Peyer's patch (tissue), 4 donors: ENCODE measurements around the gene LIPG. TPM values are rescaled to one million over a fixed set of nuclear protein-coding genes. Genes with fewer than 3 reads are reported as not detected.

Source experiments
- DNase-seq, 3 donors: peaks; one replicate each; pipeline ENCODE4 v3.0.0-alpha.2; 2017 to 2019
- H3K27ac ChIP-seq, 4 donors: fragments of 200-600 bp; sonication (generic); one replicate each; pipeline ENCODE4 v1.5.1; 2016 to 2019
- H3K27me3 ChIP-seq, 2 donors: fragments of 200-600 bp; sonication (generic); one replicate each; pipeline ENCODE4 v1.5.1; 2019
- H3K36me3 ChIP-seq, 3 donors: fragments of 200-600 bp; sonication (generic); one replicate each; pipeline ENCODE4 v1.5.1; 2016 to 2019
- H3K4me1 ChIP-seq, 4 donors: fragments of 200-600 bp; sonication (generic); one replicate each; pipeline ENCODE4 v1.5.1; 2016 to 2019
- H3K4me3 ChIP-seq, 4 donors: fragments of 200-600 bp; sonication (generic); 1 replicate in 3 of 4; 2 replicates in 1 of 4; pipeline ENCODE4 v1.5.1; 2016 to 2019; ENCODE audit warnings: mild to moderate bottlenecking in 1 of 4
- H3K9me3 ChIP-seq, 4 donors: fragments of 200-600 bp; sonication (generic); one replicate each; pipeline ENCODE4 v1.5.1; 2016 to 2019; ENCODE audit warnings: mild to moderate bottlenecking in 1 of 4
- CTCF ChIP-seq, 6 experiments: fragments of 450-650 bp in 4 of 6; fragments of 200-600 bp in 2 of 6; sonication (generic) in 1 of 6; IDR thresholded peaks; one replicate each; pipeline ENCODE4 v1.5.1; 2017 to 2019; ENCODE audit warnings: antibody characterized with exemption in 6 of 6, mild to moderate bottlenecking in 3 of 6, moderate library complexity in 1 of 6
- POLR2A ChIP-seq, 2 donors: fragments of 450-650 bp; IDR thresholded peaks; one replicate each; pipeline ENCODE4 v1.5.1; 2017; ENCODE audit warnings: antibody characterized with exemption in 2 of 2, mild to moderate bottlenecking in 2 of 2, moderate library complexity in 2 of 2
- total RNA-seq, 4 donors: library from RNA; depleted of rRNA; stranded (reverse); fragments of >200 nt; gene quantifications; one replicate each; pipeline ENCODE4 v1.1.0, GENCODE V29; 2016

The LIPG gene
- total RNA-seq, 4 donors from 2014 or later: 19.3 to 63.5 (median 35.7) TPM

GRCh38 chr18:49646873-49647272 lies 85.0 kb downstream of the LIPG start:
- Histone ChIP-seq H3K4me1 (peaks cover 0 to 23% (median 0%) of the 10 kb centered on the region in 4 donors), H3K27me3 (no peaks in the 10 kb centered on the region), H3K36me3 (no peaks in the 10 kb centered on the region), H3K9me3 (no peaks in the 10 kb centered on the region), H3K27ac (peak overlapping the region; percentile 17 to 70 (median 28)), H3K4me3 (no peak overlapping the region)
- no peak for TF ChIP-seq POLR2A (IDR thresholded peaks at IDR 0.05)
- no peak for TF ChIP-seq CTCF (IDR thresholded peaks at IDR 0.05)
- peak in 1 of 3 donors; percentile 37 for DNase-seq

DNA sequence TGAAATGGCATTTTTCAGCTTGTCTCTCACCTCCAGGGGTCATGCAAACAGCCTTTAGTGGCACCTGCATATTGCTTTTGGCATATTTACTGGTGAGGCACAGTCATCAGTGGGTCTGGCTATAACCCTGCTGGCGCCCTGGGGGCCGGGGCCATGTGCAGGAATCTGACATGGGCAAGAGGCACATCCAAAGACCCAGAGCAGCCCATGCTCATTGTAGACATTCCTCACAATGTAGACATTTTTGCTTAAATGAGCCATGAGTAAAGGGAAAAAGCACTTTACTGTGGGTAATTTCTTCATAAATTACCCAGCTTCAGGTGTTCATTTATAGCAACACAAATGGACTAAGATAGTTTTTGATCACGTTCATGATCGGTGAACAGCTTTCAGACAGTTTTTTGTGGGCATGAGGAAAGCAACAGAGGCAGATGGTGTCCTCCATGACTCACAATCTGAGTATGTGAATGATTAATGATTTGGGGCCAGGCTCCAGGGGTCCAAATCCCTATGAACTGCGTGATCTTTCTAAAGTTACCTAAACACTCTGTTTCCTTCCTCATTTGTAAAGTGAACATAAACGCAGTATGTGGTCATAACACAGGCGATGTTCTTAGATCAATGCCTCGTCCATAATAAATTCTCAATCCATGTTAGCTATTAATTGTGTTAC lies 85.8 kb downstream of the LIPG start:
- Histone ChIP-seq H3K4me3 (no peak overlapping the region), H3K36me3 (no peaks in the 10 kb centered on the region), H3K4me1 (peaks cover 0 to 23% (median 0%) of the 10 kb centered on the region in 4 donors), H3K27me3 (no peaks in the 10 kb centered on the region), H3K9me3 (no peaks in the 10 kb centered on the region), H3K27ac (peak overlapping the region in 3 of 4 donors; percentile 18 to 70 (median 39))
- DNase-seq: peak in 1 of 3 donors; percentile 38
- TF ChIP-seq CTCF (IDR thresholded peaks at IDR 0.05) (no peak), POLR2A (IDR thresholded peaks at IDR 0.05) (no peak)

GRCh38 chr18:49648326-49648725 lies 86.5 kb downstream of the LIPG start:
- H3K27me3 ChIP-seq: no peaks in the 10 kb centered on the region
- peak overlapping the region in 2 of 4 donors; percentile 39 to 70 for H3K27ac ChIP-seq
- no peak for TF ChIP-seq POLR2A (IDR thresholded peaks at IDR 0.05)
- no peak for TF ChIP-seq CTCF (IDR thresholded peaks at IDR 0.05)
- H3K4me1 ChIP-seq: peaks cover 0 to 23% (median 0%) of the 10 kb centered on the region in 4 donors
- H3K36me3 ChIP-seq: no peaks in the 10 kb centered on the region
- no peak overlapping the region for H3K4me3 ChIP-seq
- peak in 1 of 3 donors; percentile 45 for DNase-seq
- no peaks in the 10 kb centered on the region for H3K9me3 ChIP-seq

Other genes with a start within 250 kb of the LIPG start
- 100 to 1,000 TPM in 1 of 4 donors, 10 to 100 TPM in 3; 36.4 to 134 (median 76.0) TPM for gene DYM, start 101.4 kb upstream of the LIPG start, total RNA-seq
- 10 to 100 TPM in 3 of 4 donors, 1 to 10 TPM in 1; 8.3 to 51.3 (median 26.5) TPM for gene C18orf32, start 74.8 kb upstream of the LIPG start, total RNA-seq
- 1,000 to 10,000 TPM in 2 of 4 donors, 100 to 1,000 TPM in 2; 845 to 1,874 (median 991) TPM for gene RPL17, start 69.6 kb upstream of the LIPG start, total RNA-seq